HCT116 (cell line): ENCODE results near the gene STON1. TPM values are rescaled to one million over a fixed set of nuclear protein-coding genes. Genes with fewer than 3 reads are reported as not detected.
A peak's percentile ranks its signal among the peaks of the same experiment; 100 is the strongest.
"Not testable (repeated sequence)": the region's sequence is repeated elsewhere in the genome, so short reads cannot be mapped to it uniquely, and the experiment has no call there.

Source experiments
- ATAC-seq: fragments of 200-7000 bp; cut with Tn5 transposase; 2 replicates; pipeline ENCODE4 v1.9.1; 2020; ENCODE audit warnings: mild to moderate bottlenecking, moderate library complexity
- BruUV-seq: library from RNA; stranded (reverse); fragments of 400-500 nt; replicated peaks from 2 replicates; lab custom pipeline; 2021; lab: Mats Ljungman, UMichigan
- CTCF ChIA-PET: fragments of 300-600 bp; sonication (Branson Sonifier 250); formaldehyde crosslinking; loops from one replicate; lab custom pipeline; 2021; ENCODE audit warnings: antibody characterized with exemption; lab: Charles Lee
- POLR2A ChIA-PET: fragments of 300-600, 350-600 bp; sonication (Branson Sonifier 250); formaldehyde crosslinking; loops from one replicate; lab custom pipeline; 2021; ENCODE audit warnings: antibody characterized with exemption; lab: Charles Lee
- RAD21 ChIA-PET, 2 experiments: fragments of 300-600 bp; sonication (Branson Sonifier 250); formaldehyde crosslinking; loops; one replicate each; lab custom pipeline; 2023; ENCODE audit warnings: low total read pairs in 2 of 2; ENCODE audit not compliant: uncharacterized antibody in 2 of 2, unreplicated experiment in 2 of 2, low non-redundant PET in 1 of 2; lab: Charles Lee
- DNase-seq: peaks from one replicate; pipeline ENCODE4 v3.0.0-alpha.2; 2010; ENCODE audit warnings: low read depth, low spot score
- H2AFZ ChIP-seq: fragments of 200-600 bp; shearing (Covaris generic), sonication (generic); 2 replicates; pipeline ENCODE4 v1.6.1; 2017; ENCODE audit warnings: low read depth, mixed run types, mixed read lengths, antibody characterized with exemption, low read length; ENCODE audit not compliant: poor library complexity, severe bottlenecking
- H3K27ac ChIP-seq: 2 replicates; pipeline ENCODE4 v1.5.1; 2012; ENCODE audit warnings: low read depth, low read length
- H3K27me3 ChIP-seq: fragments of 200-600 bp; sonication (generic); 2 replicates; pipeline ENCODE4 v1.6.1; 2016; ENCODE audit warnings: mixed run types, low read length, mixed read lengths; ENCODE audit not compliant: insufficient read depth
- H3K36me3 ChIP-seq, 2 experiments: fragments of 200-500 bp in 1 of 2; fragments of 200-600 bp in 1 of 2; sonication (Bioruptor generic) in 1 of 2; sonication (generic) in 1 of 2; 2 replicates each; pipeline versions ENCODE4 v1.5.1 to v1.6.1; 2014 to 2016; ENCODE audit warnings: low read length in 2 of 2, inconsistent platforms in 1 of 2, mixed read lengths in 1 of 2, mixed run types in 1 of 2; ENCODE audit not compliant: insufficient read depth in 2 of 2, control insufficient read depth in 1 of 2
- H3K4me1 ChIP-seq, 2 experiments: fragments of 200-600 bp in 1 of 2; sonication (generic) in 1 of 2; 2 replicates each; pipeline versions ENCODE4 v1.5.1 to v1.6.1; 2012 to 2017; ENCODE audit warnings: low read length in 2 of 2, inconsistent platforms in 1 of 2, mild to moderate bottlenecking in 1 of 2, mixed read lengths in 1 of 2, mixed run types in 1 of 2, moderate library complexity in 1 of 2; ENCODE audit not compliant: insufficient read depth in 2 of 2, control insufficient read depth in 1 of 2
- H3K4me2 ChIP-seq: fragments of 200-600 bp; sonication (generic); 2 replicates; pipeline ENCODE4 v1.6.1; 2017; ENCODE audit warnings: mixed run types, low read length, mixed read lengths
- H3K4me3 ChIP-seq, 2 experiments: fragments of 200-600 bp in 1 of 2; sonication (generic) in 1 of 2; replicated peaks in 1 of 2; 2 replicates each; pipeline ENCODE4 v1.5.1; 2011 to 2016; ENCODE audit warnings: low read length in 2 of 2, control low read depth in 1 of 2, low read depth in 1 of 2, mild to moderate bottlenecking in 1 of 2, mixed read lengths in 1 of 2, mixed run types in 1 of 2
- H3K79me2 ChIP-seq: fragments of 200-600 bp; sonication (generic); 2 replicates; pipeline ENCODE4 v1.6.1; 2017; ENCODE audit warnings: mild to moderate bottlenecking, mixed run types, low read length, moderate library complexity, mixed read lengths; ENCODE audit not compliant: insufficient read depth
- H3K9ac ChIP-seq: fragments of 200-600 bp; sonication (generic); 2 replicates; pipeline ENCODE4 v1.6.1; 2016; ENCODE audit warnings: low read length, mixed read lengths
- H3K9me2 ChIP-seq: fragments of 200-600 bp; sonication (generic), shearing (Covaris generic); 2 replicates; pipeline ENCODE4 v1.6.1; 2017; ENCODE audit warnings: mixed run types, mild to moderate bottlenecking, moderate library complexity; ENCODE audit not compliant: insufficient read depth
- H3K9me3 ChIP-seq, 2 experiments: fragments of 200-500 bp in 1 of 2; fragments of 200-600 bp in 1 of 2; sonication (Bioruptor generic) in 1 of 2; sonication (generic) in 1 of 2; 2 replicates each; pipeline ENCODE4 v1.6.1; 2014 to 2017; ENCODE audit warnings: low read length in 2 of 2, mixed read lengths in 2 of 2, inconsistent platforms in 1 of 2, low read depth in 1 of 2, mild to moderate bottlenecking in 1 of 2, mixed run types in 1 of 2, moderate library complexity in 1 of 2; ENCODE audit not compliant: control insufficient read depth in 1 of 2, insufficient read depth in 1 of 2
- H4K20me1 ChIP-seq: fragments of 200-600 bp; sonication (generic), shearing (Covaris generic); 2 replicates; pipeline ENCODE4 v1.6.1; 2017; ENCODE audit warnings: mixed run types, mild to moderate bottlenecking, moderate library complexity; ENCODE audit not compliant: insufficient read depth
- CBX3 ChIP-seq: IDR thresholded peaks from 2 replicates; pipeline ENCODE4 v1.6.1; 2012; ENCODE audit warnings: low read depth
- CEBPB ChIP-seq: IDR thresholded peaks from 2 replicates; pipeline ENCODE4 v1.6.1; 2012; ENCODE audit warnings: low read depth
- EGR1 ChIP-seq: IDR thresholded peaks from 2 replicates; pipeline ENCODE4 v1.6.1; 2012; ENCODE audit warnings: low read depth
- ELF1 ChIP-seq: IDR thresholded peaks from 2 replicates; pipeline ENCODE4 v1.6.1; 2012; ENCODE audit warnings: low read depth, borderline replicate concordance
- EZH2phosphoT487 ChIP-seq: fragments of 200-600 bp; IDR thresholded peaks from 2 replicates; pipeline ENCODE4 v1.6.1; 2018; ENCODE audit warnings: antibody characterized with exemption, borderline replicate concordance
- FOSL1 ChIP-seq: IDR thresholded peaks from 2 replicates; pipeline ENCODE4 v1.6.1; 2012; ENCODE audit warnings: low read depth
- JUND ChIP-seq: IDR thresholded peaks from 2 replicates; pipeline ENCODE4 v1.6.1; 2012
- RAD21 ChIP-seq: IDR thresholded peaks from 2 replicates; pipeline ENCODE4 v1.6.1; 2012; ENCODE audit warnings: low read depth, mild to moderate bottlenecking
- SIN3A ChIP-seq: IDR thresholded peaks from 2 replicates; pipeline ENCODE4 v1.6.1; 2012; ENCODE audit warnings: low read depth
- SP1 ChIP-seq: IDR thresholded peaks from 2 replicates; pipeline ENCODE4 v1.6.1; 2012; ENCODE audit warnings: low read depth
- YY1 ChIP-seq: IDR thresholded peaks from 2 replicates; pipeline ENCODE4 v1.6.1; 2011; ENCODE audit warnings: low read length, low read depth, moderate library complexity, mild to moderate bottlenecking; ENCODE audit not compliant: insufficient replicate concordance; ENCODE audit errors: extremely low read depth
- ZFX ChIP-seq: fragments of 450-650 bp; IDR thresholded peaks from 2 replicates; pipeline ENCODE4 v1.6.1; 2017
- intact Hi-C: fragments of 100-400 bp; cut with micrococcal nuclease; formaldehyde crosslinking; loops from 2 replicates; pipeline ENCODE4 v1.10.0; 2022
- total RNA-seq: library from RNA; stranded (reverse); gene quantifications from one replicate; pipeline ENCODE4 v1.2.1, GENCODE V29; 2021; ENCODE audit not compliant: unreplicated experiment
- TF ChIP-seq, protein P1 (sequence below), 3 experiments: fragments of 200-600 bp in 1 of 3; sonication (generic) in 1 of 3; IDR thresholded peaks in 2 of 3; conservative IDR thresholded peaks in 1 of 3; 2 replicates each; pipeline ENCODE4 v1.5.1; 2012 to 2017; ENCODE audit warnings: low read depth in 2 of 3, low read length in 2 of 3, antibody characterized with exemption in 1 of 3, borderline replicate concordance in 1 of 3, control low read depth in 1 of 3, mild to moderate bottlenecking in 1 of 3, mixed read lengths in 1 of 3, mixed run types in 1 of 3, moderate library complexity in 1 of 3; ENCODE audit not compliant: insufficient read depth in 1 of 3
- TF ChIP-seq, protein P2 (sequence below): IDR thresholded peaks from 2 replicates; pipeline ENCODE4 v1.6.1; 2011; ENCODE audit warnings: mild to moderate bottlenecking, low read length, moderate library complexity; ENCODE audit not compliant: insufficient replicate concordance; ENCODE audit errors: extremely low read depth

Gene STON1
- total RNA-seq, 1 experiment from 2014 or later, result 1.4 TPM

DNA sequence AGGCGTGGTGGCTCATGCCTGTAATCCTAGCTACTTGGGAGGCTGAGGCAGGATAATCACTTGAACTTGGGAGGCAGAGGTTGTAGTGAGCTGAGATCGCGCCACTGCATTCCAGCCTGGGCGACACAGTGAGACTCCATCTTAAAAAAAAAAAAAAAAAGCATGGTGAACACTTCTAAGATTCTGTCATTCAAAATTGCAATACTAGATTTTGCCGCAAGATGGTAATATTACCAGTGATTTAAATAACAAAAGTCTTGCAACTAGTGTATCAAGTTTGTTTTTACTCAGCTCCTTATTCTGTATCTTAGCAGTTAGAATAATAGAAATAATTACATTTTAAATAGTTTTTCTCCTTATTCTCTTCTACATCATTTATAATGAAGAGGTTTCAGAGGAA, 92.7 kb downstream of the STON1 start:
- peak; percentile 31; the same call in 1 of the 2 replicates for TF ChIP-seq RAD21
- TF ChIP-seq, protein P1, sequence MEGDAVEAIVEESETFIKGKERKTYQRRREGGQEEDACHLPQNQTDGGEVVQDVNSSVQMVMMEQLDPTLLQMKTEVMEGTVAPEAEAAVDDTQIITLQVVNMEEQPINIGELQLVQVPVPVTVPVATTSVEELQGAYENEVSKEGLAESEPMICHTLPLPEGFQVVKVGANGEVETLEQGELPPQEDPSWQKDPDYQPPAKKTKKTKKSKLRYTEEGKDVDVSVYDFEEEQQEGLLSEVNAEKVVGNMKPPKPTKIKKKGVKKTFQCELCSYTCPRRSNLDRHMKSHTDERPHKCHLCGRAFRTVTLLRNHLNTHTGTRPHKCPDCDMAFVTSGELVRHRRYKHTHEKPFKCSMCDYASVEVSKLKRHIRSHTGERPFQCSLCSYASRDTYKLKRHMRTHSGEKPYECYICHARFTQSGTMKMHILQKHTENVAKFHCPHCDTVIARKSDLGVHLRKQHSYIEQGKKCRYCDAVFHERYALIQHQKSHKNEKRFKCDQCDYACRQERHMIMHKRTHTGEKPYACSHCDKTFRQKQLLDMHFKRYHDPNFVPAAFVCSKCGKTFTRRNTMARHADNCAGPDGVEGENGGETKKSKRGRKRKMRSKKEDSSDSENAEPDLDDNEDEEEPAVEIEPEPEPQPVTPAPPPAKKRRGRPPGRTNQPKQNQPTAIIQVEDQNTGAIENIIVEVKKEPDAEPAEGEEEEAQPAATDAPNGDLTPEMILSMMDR (IDR thresholded peaks at IDR 0.05 in 2 of 3, conservative IDR thresholded peaks at IDR 0.05 in 1 of 3; ENCODE audit: borderline replicate concordance in 1 of 3, insufficient read depth in 1 of 3, low read depth in 2 of 3, low read length in 2 of 3), result peak in 2 of 3 experiments; percentile 8 to 14; a peak in 1 of 6 replicates
- TF ChIP-seq, all 23 proteins: peak for 2; not testable (repeated sequence) for 21
- H3K27ac ChIP-seq, DNase-seq, H3K79me2 ChIP-seq, H3K9me3 ChIP-seq, RAD21 ChIA-PET, H4K20me1 ChIP-seq, H3K9me2 ChIP-seq, H3K27me3 ChIP-seq, H3K36me3 ChIP-seq, POLR2A ChIA-PET, H3K4me1 ChIP-seq, H3K9ac ChIP-seq, H2AFZ ChIP-seq, BruUV-seq: not testable (repeated sequence)
- Histone ChIP-seq H3K4me2 (peak overlapping the region; percentile 46; the same call in 1 of the 2 replicates), H3K4me3 (0 out of 4 replicates have a peak overlapping the region, but pooled peaks of 1 of the 2 experiments have one; percentile 18)
- peak; percentile 44; the same call in 1 of the 2 replicates for ATAC-seq
- intact Hi-C loops, result loop anchor here (1.0 kb wide), 1 partner anchor 9 kb away; no protein-coding TSS in a partner anchor
- CTCF ChIA-PET, result interaction anchor here (0.7 to 1.0 kb wide), 3 partner anchors 19 to 1779 kb away, joined by 3 read pairs; no protein-coding TSS in a partner anchor

DNA sequence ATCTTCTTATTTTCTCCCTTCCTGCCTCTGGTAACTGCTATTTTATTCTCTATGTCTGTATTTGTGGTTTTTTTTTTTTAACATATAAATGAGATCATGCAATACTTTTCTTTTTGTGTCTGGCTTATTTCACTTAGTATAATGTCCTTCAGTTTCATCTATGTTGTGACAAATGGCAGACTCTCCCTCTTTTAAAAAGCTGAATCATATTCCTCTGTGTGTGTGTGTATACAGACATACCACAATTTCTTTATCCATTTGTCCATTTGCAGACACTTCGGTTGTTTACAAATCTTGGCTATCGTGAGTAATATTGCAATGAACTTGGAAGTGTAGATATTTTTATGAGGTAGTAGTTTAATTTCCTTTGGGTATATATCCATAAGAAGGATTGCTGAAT, 94.7 kb downstream of the STON1 start:
- POLR2A ChIA-PET, result no interaction called here
- Histone ChIP-seq H3K79me2 (no peaks in the 10 kb centered on the region), H3K27me3 (no peaks in the 10 kb centered on the region), H3K36me3 (no peaks in the 10 kb centered on the region), H4K20me1 (no peaks in the 10 kb centered on the region), H3K4me3 (no peak overlapping the region), H3K4me2 (no peak overlapping the region), H2AFZ (no peak overlapping the region), H3K4me1 (no peaks in the 10 kb centered on the region), H3K9ac (no peak overlapping the region), H3K27ac (no peak overlapping the region), H3K9me3 (no peaks in the 10 kb centered on the region), H3K9me2 (no peaks in the 10 kb centered on the region)
- intact Hi-C loops, result no loop called here
- CTCF ChIA-PET, result no interaction called here
- ATAC-seq (no peak), DNase-seq (no peak)
- BruUV-seq, result no TSS peak
- RAD21 ChIA-PET, result no interaction called here
- TF ChIP-seq ZFX (no peak), EZH2phosphoT487 (no peak), CEBPB (no peak), CBX3 (no peak), YY1 (no peak), SIN3A (no peak), EGR1 (no peak), FOSL1 (no peak), RAD21 (no peak), ELF1 (no peak), JUND (no peak), SP1 (no peak)
- TF ChIP-seq, protein P1 (IDR thresholded peaks at IDR 0.05 in 2 of 3, conservative IDR thresholded peaks at IDR 0.05 in 1 of 3; ENCODE audit: borderline replicate concordance in 1 of 3, insufficient read depth in 1 of 3, low read depth in 2 of 3, low read length in 2 of 3), result no peak
- TF ChIP-seq, protein P2, sequence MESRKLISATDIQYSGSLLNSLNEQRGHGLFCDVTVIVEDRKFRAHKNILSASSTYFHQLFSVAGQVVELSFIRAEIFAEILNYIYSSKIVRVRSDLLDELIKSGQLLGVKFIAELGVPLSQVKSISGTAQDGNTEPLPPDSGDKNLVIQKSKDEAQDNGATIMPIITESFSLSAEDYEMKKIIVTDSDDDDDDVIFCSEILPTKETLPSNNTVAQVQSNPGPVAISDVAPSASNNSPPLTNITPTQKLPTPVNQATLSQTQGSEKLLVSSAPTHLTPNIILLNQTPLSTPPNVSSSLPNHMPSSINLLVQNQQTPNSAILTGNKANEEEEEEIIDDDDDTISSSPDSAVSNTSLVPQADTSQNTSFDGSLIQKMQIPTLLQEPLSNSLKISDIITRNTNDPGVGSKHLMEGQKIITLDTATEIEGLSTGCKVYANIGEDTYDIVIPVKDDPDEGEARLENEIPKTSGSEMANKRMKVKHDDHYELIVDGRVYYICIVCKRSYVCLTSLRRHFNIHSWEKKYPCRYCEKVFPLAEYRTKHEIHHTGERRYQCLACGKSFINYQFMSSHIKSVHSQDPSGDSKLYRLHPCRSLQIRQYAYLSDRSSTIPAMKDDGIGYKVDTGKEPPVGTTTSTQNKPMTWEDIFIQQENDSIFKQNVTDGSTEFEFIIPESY, result no peak
